GM19099 (cell line): Measurements from ENCODE around the gene TNFAIP2.

Experiments used
- POLR2A ChIP-seq: IDR thresholded peaks from 3 replicates; pipeline ENCODE4 v1.6.1; 2011; ENCODE audit warnings: low read depth; ENCODE audit not compliant: insufficient read length; ENCODE audit errors: extremely low read depth

Gene TNFAIP2

DNA sequence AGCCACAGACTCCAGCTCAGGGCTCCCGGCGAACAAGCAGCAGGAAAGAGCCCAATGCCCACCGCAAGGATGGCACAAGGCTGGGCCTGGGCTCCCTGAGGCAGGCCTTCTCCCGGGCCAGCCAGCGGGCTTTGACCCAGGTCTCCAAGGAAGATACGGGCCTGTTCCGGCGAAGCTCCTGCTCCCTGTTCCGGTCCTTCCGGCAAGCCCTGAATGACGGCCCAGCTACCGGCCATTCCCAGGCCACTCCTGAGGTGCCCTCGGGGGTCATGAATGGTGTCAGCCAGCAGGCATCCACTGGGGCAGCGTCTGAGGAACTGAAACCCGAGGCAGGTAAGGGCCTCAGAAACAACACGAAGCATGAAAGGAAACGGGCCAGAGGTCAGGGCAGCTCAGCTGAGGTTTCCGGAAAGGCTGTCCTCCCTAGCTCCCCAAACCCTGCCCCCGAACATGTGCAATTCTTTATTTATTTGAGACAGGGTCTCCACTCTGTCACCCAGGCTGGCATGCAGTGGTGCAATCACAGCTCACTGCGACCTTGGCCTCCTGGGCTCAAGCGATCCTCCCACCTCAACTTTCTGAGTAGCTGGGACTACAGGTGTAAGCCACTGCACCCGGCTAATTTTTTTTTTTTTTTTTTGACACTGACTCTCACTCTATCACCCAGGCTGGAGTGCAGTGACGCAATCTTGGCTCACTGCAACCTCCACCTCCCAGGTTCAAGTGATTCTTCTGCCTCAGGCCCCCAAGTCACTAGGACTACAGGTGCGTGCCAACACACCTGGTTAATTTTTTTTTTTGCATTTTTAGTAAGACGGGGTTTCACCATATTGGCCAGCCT lies 22.8 kb upstream of the TNFAIP2 start:
- no peak for TF ChIP-seq POLR2A

DNA sequence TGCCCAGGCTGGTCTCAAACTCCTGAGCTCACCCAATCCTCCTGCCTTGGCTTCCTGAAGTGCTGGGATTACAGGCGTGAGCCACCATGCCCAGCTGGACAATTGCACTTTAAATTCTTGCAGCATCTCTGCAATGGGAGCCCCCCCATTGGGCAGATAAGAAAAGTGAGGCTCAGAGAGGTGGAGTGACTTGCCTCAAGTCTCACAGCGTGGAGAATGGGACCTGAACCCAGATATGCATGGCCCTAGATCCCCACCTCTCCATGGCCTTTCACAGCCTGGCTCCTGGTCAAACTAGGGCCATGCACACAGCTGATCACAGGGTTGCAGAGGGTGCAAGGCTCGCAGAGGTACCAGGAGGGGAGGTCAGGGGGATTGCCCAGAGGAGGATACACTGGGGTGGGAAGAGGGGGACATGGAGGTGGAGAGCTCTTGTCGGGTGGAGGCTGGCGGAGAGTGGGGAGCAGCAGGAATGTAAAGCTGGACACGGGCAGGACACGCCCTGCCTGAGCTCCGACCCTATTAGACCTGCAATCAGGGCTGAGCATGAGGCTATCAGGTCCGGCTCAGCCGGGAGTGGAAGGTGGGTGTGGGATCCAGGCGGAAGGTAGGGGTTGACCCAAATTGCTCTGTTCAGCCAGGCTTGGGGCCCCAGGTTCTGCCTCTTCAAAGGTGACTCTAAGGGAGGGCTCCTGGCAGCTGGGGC lies 21.9 kb upstream of the TNFAIP2 start:
- no peak for TF ChIP-seq POLR2A

DNA sequence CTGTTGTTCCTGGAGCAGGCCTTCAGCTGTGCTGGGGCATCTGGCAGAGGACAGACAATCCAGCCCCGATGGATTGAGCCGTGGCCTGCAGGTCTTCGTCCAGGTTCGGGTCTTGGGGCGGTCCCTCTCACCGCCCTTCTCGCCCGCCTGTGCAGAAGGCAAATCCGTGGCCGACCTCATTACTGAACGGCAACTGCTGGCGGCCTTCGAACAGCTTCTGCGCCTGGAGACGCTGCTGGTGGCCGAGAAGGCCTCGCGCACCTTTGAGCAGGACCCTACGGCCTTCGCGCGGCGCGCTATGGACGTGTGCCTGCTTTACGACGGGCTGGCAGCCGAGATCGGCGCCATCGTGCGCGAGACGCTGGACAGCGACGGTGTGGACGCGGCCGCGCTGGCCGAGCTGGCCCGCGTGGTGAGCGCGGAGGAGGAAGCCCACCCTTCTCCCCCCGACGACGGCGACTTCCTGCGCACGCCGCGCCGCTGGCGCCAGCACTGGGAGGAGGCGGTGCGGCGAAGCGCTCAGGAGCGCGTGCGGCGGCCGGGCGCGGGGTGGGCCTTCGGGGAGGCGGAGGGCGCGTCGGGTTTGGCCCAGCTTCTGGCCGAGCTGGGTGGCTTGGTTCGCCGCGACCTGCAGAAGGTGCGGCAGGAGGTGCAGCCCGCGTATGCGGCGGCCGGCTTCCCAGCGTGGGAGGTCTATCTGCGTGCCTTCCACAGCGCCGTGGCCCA lies 21.1 kb upstream of the TNFAIP2 start:
- TF ChIP-seq POLR2A: no peak

DNA sequence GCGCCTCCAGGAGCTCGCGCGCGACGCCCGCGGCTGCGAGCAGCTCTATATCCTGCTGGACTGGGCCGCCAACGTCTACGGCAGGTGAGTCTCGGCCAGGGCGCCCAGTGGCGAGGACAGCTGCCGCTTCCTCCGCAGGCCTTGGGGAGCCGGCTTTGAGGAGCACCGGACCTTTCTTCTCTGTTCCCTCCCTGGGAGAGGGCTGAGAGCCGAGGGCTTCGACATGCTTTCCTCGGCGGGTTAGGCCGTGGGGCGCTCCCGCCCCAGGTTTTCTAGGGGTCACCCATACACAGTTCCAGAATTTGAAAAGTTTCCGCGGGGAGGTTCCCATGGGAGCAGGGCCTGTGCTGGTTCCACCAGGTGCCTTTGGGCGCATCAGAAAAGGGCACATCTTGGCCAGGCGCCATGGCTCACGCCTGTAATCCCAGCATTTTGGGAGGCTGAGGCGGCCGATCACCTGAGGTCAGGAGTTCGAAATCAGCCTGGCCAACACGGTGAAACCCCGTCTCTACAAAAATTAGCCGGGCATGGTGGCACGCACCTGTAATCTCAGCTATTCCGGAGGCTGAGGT lies 20.5 kb upstream of the TNFAIP2 start:
- TF ChIP-seq POLR2A: no peak

DNA sequence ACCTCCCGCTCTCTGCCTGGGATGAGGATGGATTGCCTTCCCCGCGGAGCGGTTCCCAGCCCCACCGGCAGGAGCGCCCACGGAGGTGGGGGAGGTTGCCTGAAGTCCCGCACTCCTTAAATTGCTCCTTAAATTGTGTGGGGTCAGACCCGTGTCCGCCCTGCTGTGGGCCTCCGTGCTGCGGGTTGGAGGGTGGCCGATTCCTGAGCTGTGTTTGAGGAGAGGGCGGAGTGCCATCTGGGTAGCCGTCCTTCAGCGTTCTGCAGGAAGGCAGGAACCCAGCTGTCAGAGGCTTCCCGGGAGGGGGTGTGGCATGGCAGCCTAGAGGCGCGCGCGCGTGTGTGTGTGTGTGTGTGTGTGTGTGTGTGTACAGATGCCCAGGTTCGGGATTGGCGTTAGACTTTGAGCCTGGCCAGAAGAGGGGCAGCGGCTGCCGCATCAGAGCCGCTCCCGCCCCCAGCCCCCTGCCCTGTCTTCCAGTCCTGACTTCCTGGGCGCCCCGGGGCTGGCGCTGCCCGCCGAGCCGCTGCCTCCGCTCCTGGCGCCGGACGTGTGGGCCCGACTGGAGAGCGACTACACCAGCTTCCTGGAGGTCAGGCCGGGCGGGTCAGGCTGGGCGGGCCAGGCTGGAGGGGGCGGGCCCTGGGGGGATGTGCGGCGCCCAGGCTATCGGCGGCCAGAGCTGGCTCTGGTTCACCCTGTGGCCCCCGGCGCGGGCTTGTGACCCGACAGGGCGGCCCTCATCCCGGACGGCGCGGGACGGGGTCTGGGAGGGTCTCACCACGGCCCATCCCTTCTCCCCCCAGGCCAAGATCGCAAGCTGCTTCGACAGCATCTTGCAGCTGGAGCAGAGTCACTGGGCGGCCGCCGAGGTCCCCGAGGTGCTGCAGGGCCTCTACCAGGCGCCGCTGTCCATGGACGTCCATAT lies 19.5 kb upstream of the TNFAIP2 start:
- TF ChIP-seq POLR2A: no peak

DNA sequence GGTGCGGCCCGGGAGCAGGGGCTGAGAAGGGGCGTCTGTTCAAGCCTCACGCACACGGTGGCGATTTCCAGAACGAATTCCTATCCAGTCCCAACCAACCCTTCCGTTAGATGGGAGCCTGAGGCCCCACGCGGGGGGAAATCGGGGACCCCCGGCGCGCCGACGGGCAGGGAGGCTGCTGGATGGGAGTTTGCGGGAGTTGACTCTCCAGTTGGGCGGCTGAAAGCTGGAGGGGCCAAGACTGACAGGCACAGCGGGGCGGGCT lies 18.9 kb upstream of the TNFAIP2 start:
- no peak for TF ChIP-seq POLR2A

DNA sequence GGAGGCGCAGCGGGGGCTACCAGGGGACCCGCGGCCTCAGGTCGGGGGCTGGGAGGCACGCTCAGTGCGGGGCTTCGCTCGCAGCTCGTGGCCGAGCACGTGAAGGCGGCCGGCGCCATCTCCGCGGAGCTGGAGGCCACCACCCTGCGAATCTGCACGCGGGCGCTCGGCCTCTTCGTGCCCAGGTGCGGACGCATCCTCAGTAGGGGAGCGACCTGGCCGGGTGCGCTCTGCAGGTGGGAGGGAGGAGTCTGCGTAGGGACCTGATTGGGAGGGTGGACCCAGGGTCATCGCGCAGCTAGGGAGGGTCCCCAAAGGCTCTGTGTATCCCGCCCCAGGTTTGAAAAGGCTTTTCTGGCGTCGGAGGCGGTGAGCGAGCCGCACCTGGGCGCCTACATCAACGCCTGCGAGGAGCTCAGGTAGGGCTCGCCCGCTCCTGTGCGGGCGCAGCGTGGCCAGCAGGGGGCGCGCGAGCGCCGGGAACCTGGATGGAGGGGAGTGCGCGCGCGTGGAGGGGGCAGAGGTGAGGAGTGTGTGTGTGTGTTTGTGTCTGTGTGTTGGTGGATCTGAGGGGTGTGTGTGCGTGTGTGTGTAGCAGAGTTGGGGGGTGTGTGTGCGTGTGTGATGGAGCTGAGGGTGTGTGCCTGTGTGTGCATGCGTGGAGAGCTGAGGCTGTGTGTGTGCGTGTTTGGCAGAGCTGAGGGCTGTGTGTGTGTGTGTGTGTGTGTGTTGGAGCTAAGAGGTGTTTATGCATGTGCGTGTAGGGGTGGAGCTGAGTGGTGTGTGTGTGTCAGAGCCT lies 18.4 kb upstream of the TNFAIP2 start:
- TF ChIP-seq POLR2A: no peak

DNA sequence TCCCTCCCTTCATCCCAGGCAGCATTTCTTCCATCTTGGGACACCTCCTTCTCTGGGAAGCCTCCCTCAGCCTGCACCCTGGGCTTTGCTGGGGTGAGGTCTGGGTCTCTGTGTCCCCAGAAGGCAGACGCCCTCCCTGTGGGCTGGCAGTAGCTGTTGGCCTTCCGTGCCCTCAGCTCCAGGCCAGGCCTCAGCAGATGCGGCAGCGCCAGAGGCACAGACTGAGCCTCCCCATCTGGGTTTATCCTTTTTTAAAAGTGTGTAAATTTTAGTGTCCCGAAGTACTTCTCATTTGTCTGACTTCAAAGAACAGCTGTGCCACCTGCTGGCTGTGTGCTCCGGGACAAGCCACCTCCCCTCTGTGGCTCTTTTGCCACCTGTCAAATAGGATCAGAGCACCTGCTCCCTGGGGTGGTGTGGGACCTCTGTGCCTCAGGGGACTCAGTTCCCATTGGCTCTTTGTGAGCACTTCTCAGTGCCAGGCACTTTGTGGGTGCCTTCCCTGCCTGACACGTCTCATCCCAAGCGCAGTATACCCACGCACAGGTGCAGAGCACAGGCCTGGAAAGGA lies 17.6 kb upstream of the TNFAIP2 start:
- no peak for TF ChIP-seq POLR2A

DNA sequence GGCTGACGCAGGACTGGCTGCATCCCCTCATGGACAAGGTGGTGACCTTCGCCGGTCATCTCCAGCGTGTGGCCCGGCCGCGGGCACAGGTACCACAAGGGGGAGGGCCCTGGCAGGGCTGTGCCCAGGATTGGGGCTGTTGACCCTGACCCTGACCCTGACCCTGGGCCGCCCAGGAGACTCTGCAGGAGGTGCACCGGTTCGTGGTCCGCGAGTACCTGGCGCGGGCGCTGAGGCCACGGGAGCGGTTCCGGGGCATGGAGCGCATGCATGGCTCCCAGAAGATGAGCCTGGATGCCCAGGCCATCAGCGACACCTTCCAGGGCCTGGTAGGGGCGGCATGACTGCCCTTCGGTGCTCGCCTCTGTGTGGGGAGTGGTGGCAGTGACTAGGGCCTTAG lies 15.8 kb upstream of the TNFAIP2 start:
- no peak for TF ChIP-seq POLR2A

DNA sequence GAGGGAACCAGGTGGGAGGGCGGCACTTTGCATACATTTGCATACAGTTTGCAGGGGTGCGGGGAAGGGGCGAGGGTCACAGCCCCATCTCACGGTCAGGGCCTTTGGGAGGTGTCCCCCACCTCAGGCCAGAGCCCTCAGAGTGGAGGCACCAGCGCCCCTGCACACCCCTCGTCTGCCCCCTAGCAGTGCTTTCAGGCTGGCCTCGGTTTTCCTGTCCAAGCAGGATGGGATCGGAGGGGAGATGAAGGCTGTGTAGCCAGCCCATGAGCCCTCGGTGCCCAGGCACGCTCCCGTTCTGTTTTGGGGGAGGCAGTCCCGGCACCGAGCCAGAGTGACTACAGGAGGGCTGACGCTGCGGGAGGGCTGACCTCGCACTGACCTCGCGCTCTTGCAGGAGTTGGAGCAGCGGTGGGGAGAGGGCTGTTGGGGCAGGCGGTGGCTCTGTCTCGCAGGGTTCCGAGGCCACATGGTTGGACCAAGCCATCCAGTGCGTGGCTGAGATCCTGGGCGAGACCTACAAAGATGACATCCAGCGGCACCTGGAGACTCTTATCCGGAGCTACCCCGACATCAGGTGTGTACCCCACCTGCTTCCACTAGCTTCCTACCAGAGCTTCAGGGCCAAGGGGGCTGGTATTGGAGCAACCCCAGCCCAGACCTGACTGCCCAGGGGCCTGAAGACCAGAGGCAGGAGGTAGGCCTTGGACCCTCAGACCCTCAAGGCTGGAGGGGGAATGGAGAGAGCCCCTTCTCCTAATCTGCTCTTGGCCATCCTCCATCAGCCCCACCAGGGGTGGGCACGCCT lies 15.1 kb upstream of the TNFAIP2 start:
- no peak for TF ChIP-seq POLR2A

DNA sequence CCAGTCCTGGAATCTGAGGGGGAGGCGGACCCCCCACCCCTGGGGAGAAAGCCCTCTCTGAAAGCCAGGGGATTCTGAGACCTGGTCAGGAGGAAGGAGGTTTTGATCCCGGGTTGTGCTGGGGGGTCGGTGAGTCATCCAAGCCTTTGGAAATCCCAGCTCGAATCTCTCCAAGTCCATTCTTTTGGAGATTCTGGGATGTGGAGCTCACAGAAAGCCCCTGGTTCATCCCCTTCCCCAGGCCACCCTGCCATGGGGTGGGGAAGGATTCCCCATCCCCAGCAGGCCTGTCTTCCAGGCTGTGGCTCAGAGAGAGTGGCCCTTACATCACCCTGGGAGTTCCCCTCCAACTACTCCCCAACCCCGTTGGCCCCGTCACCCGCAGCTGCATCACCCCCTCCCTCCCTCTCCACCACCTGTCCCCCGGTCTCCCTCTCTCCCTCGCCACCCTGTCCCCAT lies 14.5 kb upstream of the TNFAIP2 start:
- TF ChIP-seq POLR2A: no peak
